ENCODE measurements around the gene MXRA7. TPM values are rescaled to one million over a fixed set of nuclear protein-coding genes. Genes with fewer than 3 reads are reported as not detected.

MXRA7 gene
- total RNA-seq, 1 donor from 2014 or later, result 236 TPM

DNA sequence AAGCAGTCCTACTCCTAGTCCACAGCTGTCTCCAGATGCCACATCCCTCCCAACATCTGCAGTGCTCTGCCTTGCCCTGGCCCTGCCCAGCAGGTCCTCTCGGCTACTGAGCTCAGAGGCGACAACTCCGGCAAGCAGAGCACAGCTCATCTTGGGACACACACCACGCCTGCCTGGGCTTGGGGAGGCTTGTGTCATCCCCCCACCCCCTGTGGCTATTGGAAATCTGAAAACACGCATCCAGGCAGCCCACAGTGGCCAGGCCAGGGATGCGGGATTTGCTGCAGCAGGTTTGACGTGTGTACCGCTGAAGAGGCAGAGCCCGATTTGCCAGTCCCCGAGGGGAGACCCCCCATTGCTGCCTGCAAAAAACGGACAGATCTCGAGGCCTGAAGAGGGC lies 25.4 kb downstream of the MXRA7 start:
- Mint-ChIP-seq H3K4me1 (ENCODE audit: low read depth, unreplicated experiment) (peaks cover 46% of the 10 kb centered on the region), H3K27me3 (ENCODE audit: unreplicated experiment) (peaks cover 11% of the 10 kb centered on the region), H3K4me3 (ENCODE audit: unreplicated experiment) (no peak overlapping the region), H3K9me3 (ENCODE audit: unreplicated experiment) (peaks cover 11% of the 10 kb centered on the region), H3K36me3 (ENCODE audit: unreplicated experiment) (no peaks in the 10 kb centered on the region), H3K27ac (ENCODE audit: unreplicated experiment) (peak overlapping the region; percentile 28)
- DNase-seq, result no peak
- TF ChIP-seq, protein P1, sequence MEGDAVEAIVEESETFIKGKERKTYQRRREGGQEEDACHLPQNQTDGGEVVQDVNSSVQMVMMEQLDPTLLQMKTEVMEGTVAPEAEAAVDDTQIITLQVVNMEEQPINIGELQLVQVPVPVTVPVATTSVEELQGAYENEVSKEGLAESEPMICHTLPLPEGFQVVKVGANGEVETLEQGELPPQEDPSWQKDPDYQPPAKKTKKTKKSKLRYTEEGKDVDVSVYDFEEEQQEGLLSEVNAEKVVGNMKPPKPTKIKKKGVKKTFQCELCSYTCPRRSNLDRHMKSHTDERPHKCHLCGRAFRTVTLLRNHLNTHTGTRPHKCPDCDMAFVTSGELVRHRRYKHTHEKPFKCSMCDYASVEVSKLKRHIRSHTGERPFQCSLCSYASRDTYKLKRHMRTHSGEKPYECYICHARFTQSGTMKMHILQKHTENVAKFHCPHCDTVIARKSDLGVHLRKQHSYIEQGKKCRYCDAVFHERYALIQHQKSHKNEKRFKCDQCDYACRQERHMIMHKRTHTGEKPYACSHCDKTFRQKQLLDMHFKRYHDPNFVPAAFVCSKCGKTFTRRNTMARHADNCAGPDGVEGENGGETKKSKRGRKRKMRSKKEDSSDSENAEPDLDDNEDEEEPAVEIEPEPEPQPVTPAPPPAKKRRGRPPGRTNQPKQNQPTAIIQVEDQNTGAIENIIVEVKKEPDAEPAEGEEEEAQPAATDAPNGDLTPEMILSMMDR (IDR thresholded peaks at IDR 0.05; ENCODE audit: partially characterized antibody, unreplicated experiment), result no peak

DNA sequence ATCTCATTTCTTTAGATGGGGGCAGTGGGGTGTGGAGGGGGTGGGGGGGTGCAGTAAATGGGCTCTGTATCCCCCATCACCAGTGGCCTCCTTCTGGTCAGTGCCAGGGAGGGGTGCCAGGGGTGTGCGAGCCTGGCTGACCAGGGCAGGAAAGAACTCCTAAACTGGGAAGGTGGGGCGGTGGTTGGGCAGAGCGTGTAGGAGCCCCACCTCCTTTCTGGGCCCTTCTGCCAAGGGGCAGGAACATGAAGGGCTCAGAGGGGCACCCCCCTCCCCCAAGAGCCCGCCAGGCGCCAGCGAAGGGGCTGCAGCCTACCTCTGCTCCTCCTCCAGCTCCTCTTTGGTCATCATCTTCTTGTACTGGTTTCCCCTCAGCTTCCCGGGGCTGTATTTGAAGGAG lies 26.0 kb downstream of the MXRA7 start:
- H3K27ac Mint-ChIP-seq (ENCODE audit: unreplicated experiment), result no peak overlapping the region
- H3K4me1 Mint-ChIP-seq (ENCODE audit: low read depth, unreplicated experiment), result peaks cover 46% of the 10 kb centered on the region
- H3K9me3 Mint-ChIP-seq (ENCODE audit: unreplicated experiment), result peaks cover 11% of the 10 kb centered on the region
- no peaks in the 10 kb centered on the region for H3K36me3 Mint-ChIP-seq (ENCODE audit: unreplicated experiment)
- DNase-seq, result no peak
- H3K27me3 Mint-ChIP-seq (ENCODE audit: unreplicated experiment), result peaks cover 11% of the 10 kb centered on the region
- H3K4me3 Mint-ChIP-seq (ENCODE audit: unreplicated experiment), result no peak overlapping the region
- TF ChIP-seq, protein P1 (IDR thresholded peaks at IDR 0.05; ENCODE audit: partially characterized antibody, unreplicated experiment), result no peak

DNA sequence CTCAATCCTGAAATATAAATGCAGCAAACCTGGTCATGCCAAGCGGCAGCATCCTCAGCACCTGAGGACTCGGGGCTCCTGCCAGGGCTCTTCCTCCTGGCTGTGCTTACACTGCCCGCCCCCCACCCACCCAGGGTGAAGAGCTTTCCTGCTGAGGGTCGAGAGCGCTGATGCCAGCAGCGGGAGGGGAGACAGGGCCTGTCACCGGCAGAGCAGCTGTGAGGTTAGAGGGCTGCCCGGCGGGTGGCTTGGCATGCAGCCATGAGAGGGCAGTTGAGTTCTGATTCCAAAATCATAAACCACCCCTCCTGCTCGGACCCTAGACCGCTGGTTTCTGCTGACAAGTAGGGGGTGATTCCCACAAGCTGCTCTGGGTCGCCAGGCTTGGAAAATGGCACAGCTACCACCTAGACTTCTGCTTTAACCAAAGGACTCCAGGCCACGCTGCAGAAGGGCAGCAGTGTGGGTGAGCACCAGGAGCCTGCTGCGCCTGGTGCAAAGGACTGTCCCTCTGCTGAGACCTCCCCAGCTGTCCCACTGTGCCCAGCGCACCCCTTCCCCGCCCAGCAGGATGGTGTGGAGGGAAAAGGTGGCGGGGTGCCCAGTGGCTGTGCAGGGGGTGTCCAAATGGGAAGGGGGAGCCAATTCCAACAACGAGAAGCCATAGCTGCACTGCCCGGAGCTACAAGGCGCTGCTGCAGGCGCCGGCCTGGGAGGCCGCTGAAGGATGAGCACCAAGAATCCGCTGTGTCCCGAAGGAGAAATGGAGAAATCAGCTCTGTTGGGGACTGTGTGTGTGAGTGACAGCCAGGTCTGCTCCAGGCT lies 26.6 kb downstream of the MXRA7 start:
- no peak overlapping the region for H3K4me3 Mint-ChIP-seq (ENCODE audit: unreplicated experiment)
- H3K36me3 Mint-ChIP-seq (ENCODE audit: unreplicated experiment), result no peaks in the 10 kb centered on the region
- H3K27ac Mint-ChIP-seq (ENCODE audit: unreplicated experiment), result no peak overlapping the region
- TF ChIP-seq, protein P1 (IDR thresholded peaks at IDR 0.05; ENCODE audit: partially characterized antibody, unreplicated experiment), result no peak
- H3K27me3 Mint-ChIP-seq (ENCODE audit: unreplicated experiment), result peaks cover 11% of the 10 kb centered on the region
- H3K9me3 Mint-ChIP-seq (ENCODE audit: unreplicated experiment), result peaks cover 11% of the 10 kb centered on the region
- peaks cover 46% of the 10 kb centered on the region for H3K4me1 Mint-ChIP-seq (ENCODE audit: low read depth, unreplicated experiment)
- DNase-seq, result no peak

DNA sequence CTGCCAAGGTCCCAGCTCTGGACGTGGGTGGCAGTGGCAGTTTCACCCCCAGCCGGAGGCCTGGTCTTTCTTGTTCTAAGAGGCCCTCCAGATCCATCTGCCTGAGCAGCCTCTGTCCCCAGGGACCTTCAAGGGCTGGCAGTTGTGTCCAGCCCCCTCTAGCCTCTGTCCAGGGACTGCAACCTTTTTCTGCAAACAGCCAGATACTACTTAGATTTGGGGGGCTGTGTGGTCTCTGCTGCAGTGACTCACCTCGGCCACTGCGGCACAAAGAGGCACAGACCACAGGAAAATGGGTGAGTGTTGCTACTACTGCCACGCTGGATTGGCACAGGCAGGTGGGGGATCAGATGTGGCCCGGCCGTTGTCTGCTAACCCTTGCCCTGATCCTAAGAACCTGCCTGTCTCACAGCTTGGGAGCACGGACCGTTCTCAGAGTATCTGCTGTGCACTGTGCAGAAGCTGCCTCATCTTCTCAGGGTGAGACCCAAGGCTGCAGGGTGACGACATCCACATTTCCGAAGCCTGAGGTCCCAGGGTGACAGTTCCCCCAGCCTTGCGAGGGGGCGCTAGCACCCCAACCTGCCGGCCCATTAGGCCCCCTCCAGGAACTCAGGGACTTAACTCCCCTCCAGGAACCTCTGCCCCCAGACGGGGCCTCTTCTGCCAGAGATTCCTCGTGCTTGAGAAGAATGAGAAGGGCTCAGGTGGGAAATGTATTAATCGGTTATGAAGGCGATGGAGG lies 27.6 kb downstream of the MXRA7 start:
- peaks cover 11% of the 10 kb centered on the region for H3K9me3 Mint-ChIP-seq (ENCODE audit: unreplicated experiment)
- peak; percentile 59 for DNase-seq
- H3K27me3 Mint-ChIP-seq (ENCODE audit: unreplicated experiment), result peaks cover 11% of the 10 kb centered on the region
- H3K4me1 Mint-ChIP-seq (ENCODE audit: low read depth, unreplicated experiment), result peaks cover 42% of the 10 kb centered on the region
- no peak overlapping the region for H3K4me3 Mint-ChIP-seq (ENCODE audit: unreplicated experiment)
- peak overlapping the region; percentile 48 for H3K27ac Mint-ChIP-seq (ENCODE audit: unreplicated experiment)
- TF ChIP-seq, protein P1 (IDR thresholded peaks at IDR 0.05; ENCODE audit: partially characterized antibody, unreplicated experiment), result peak; percentile 36
- no peaks in the 10 kb centered on the region for H3K36me3 Mint-ChIP-seq (ENCODE audit: unreplicated experiment)

DNA sequence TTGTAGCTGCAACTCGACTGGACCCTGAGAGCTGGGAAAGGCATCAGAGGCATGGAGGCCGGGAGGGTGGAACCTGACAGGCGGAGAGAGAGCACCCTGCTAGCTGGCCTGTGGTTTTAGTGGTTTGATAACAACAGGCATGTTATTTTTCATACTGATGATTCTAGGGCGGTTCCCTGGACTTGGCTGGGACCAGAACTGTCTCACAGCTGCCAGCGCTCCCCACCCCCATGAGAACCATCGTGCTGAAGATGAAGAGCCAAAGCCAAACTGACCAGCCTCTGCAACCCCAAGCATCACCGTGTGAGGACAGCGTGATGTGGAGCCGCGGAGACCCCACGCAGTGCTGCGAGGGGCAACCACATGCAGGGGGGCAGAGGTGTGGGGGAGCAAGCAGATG lies 28.5 kb downstream of the MXRA7 start:
- peaks cover 8% of the 10 kb centered on the region for H3K9me3 Mint-ChIP-seq (ENCODE audit: unreplicated experiment)
- no peaks in the 10 kb centered on the region for H3K36me3 Mint-ChIP-seq (ENCODE audit: unreplicated experiment)
- H3K4me1 Mint-ChIP-seq (ENCODE audit: low read depth, unreplicated experiment), result peaks cover 38% of the 10 kb centered on the region
- H3K4me3 Mint-ChIP-seq (ENCODE audit: unreplicated experiment), result peak overlapping the region; percentile 83
- H3K27ac Mint-ChIP-seq (ENCODE audit: unreplicated experiment), result peak overlapping the region; percentile 90
- TF ChIP-seq, protein P1 (IDR thresholded peaks at IDR 0.05; ENCODE audit: partially characterized antibody, unreplicated experiment), result no peak
- no peak for DNase-seq
- H3K27me3 Mint-ChIP-seq (ENCODE audit: unreplicated experiment), result peaks cover 11% of the 10 kb centered on the region

Data from glutamatergic neuron (in vitro differentiated cells).